HepG2 (cell line): ENCODE measurements around the gene KCNQ1OT1. TPM values are rescaled to one million over a fixed set of nuclear protein-coding genes. Genes with fewer than 3 reads are reported as not detected.

Experiments used
- ADNP ChIP-seq: sonication (generic); formaldehyde crosslinking; IDR thresholded peaks from 2 replicates; pipeline ENCODE4 v1.4.0; 2020; ENCODE audit warnings: missing genetic modification reagents
- GABPA ChIP-seq, 2 experiments: IDR thresholded peaks; 2 replicates each; pipeline ENCODE4 v1.6.1; 2011 to 2016; ENCODE audit warnings: low read depth in 2 of 2, low read length in 1 of 2, missing biosample characterization in 1 of 2, missing genetic modification characterization in 1 of 2
- HNRNPL ChIP-seq: fragments of 200-400 bp; formaldehyde crosslinking; IDR thresholded peaks from 2 replicates; pipeline ENCODE4 v1.6.1; 2017; ENCODE audit warnings: mild to moderate bottlenecking, low read depth, low read length
- IRF9 ChIP-seq: sonication (generic); formaldehyde crosslinking; IDR thresholded peaks from 2 replicates; pipeline ENCODE4 v1.8.0; 2022; ENCODE audit warnings: missing genetic modification reagents, mild to moderate bottlenecking, borderline replicate concordance
- IRX3 ChIP-seq: sonication (generic); formaldehyde crosslinking; IDR thresholded peaks from 2 replicates; pipeline ENCODE4 v1.8.1; 2023; ENCODE audit warnings: mild to moderate bottlenecking, low read depth, missing genetic modification reagents, borderline replicate concordance
- MBNL3 ChIP-seq: fragments of 250-450 bp; sonication (Bioruptor Pico); conservative IDR thresholded peaks from 2 replicates; pipeline ENCODE4 v1.8.0; 2022; ENCODE audit warnings: mild to moderate bottlenecking, inconsistent platforms
- MYPOP ChIP-seq: sonication (generic); formaldehyde crosslinking; IDR thresholded peaks from 2 replicates; pipeline ENCODE4 v1.8.1; 2023; ENCODE audit warnings: mild to moderate bottlenecking, moderate library complexity, missing genetic modification reagents
- MZF1 ChIP-seq: sonication (generic); formaldehyde crosslinking; IDR thresholded peaks from 2 replicates; pipeline ENCODE4 v1.8.1; 2023; ENCODE audit warnings: mild to moderate bottlenecking, missing genetic modification reagents, borderline replicate concordance
- PHF20 ChIP-seq: sonication (generic); formaldehyde crosslinking; IDR thresholded peaks from 2 replicates; pipeline ENCODE4 v1.5.0; 2020; ENCODE audit warnings: mild to moderate bottlenecking, missing genetic modification reagents
- PHF21A ChIP-seq: sonication (generic); formaldehyde crosslinking; IDR thresholded peaks from 2 replicates; pipeline ENCODE4 v1.5.0; 2020; ENCODE audit warnings: mild to moderate bottlenecking, missing genetic modification reagents
- PLSCR1 ChIP-seq: sonication (generic); formaldehyde crosslinking; IDR thresholded peaks from 2 replicates; pipeline ENCODE4 v1.5.0; 2020; ENCODE audit warnings: missing genetic modification reagents, mild to moderate bottlenecking, borderline replicate concordance
- SETDB1 ChIP-seq: sonication (generic); formaldehyde crosslinking; IDR thresholded peaks from 2 replicates; pipeline ENCODE4 v1.5.1; 2020; ENCODE audit warnings: missing genetic modification reagents, mild to moderate bottlenecking, borderline replicate concordance
- TOE1 ChIP-seq: sonication (generic); formaldehyde crosslinking; IDR thresholded peaks from 2 replicates; pipeline ENCODE4 v1.4.0; 2020; ENCODE audit warnings: mild to moderate bottlenecking, missing genetic modification reagents
- ZFX ChIP-seq: sonication (generic); formaldehyde crosslinking; IDR thresholded peaks from 2 replicates; pipeline ENCODE4 v1.4.0; 2020; ENCODE audit warnings: mild to moderate bottlenecking, low read depth, missing genetic modification reagents, moderate library complexity
- ZFYVE20 ChIP-seq: sonication (generic); formaldehyde crosslinking; IDR thresholded peaks from 2 replicates; pipeline ENCODE4 v1.8.0; 2023; ENCODE audit warnings: low read depth, mild to moderate bottlenecking, moderate library complexity, missing genetic modification reagents, borderline replicate concordance
- ZNF292 ChIP-seq: sonication (generic); formaldehyde crosslinking; IDR thresholded peaks from 2 replicates; pipeline ENCODE4 v1.8.1; 2022; ENCODE audit warnings: mild to moderate bottlenecking, low read depth, missing genetic modification reagents, borderline replicate concordance
- ZNF619 ChIP-seq: sonication (generic); formaldehyde crosslinking; IDR thresholded peaks from 2 replicates; pipeline ENCODE4 v1.4.0; 2020; ENCODE audit warnings: mild to moderate bottlenecking, missing genetic modification reagents
- polyA plus RNA-seq, 8 experiments: library from polyadenylated mRNA; depleted of rRNA in 3 of 8; stranded (reverse) in 7 of 8; unstranded in 1 of 8; fragments of >200 nt; fragmentation: Illumina TruSeq in 4 of 8; extraction: Trizol in 4 of 8; gene quantifications; 2 replicates each; pipeline versions ENCODE4 v1.2.1 to v1.2.3, GENCODE V29; 2011 to 2016; ENCODE audit warnings: low read depth in 4 of 8, missing spikeins in 1 of 8, mixed read lengths in 1 of 8; ENCODE audit not compliant: insufficient read depth in 1 of 8
- total RNA-seq, 5 experiments: library from RNA; depleted of rRNA; stranded (reverse); fragments of >200 nt; fragmentation: Illumina TruSeq; extraction: Trizol; gene quantifications; 2 replicates each; pipeline ENCODE4 v1.2.3, GENCODE V29; 2016; ENCODE audit warnings: low read depth in 1 of 5
- TF ChIP-seq, protein P1 (sequence below), 2 experiments: sonication (generic) in 1 of 2; formaldehyde crosslinking in 1 of 2; IDR thresholded peaks; 2 replicates each; pipeline versions ENCODE4 v1.4.0 to v1.6.1; 2018 to 2020; ENCODE audit warnings: missing genetic modification reagents in 2 of 2, borderline replicate concordance in 1 of 2, low read depth in 1 of 2, mild to moderate bottlenecking in 1 of 2, missing biosample characterization in 1 of 2
- TF ChIP-seq, protein P2 (sequence below): IDR thresholded peaks from 2 replicates; pipeline ENCODE4 v1.6.1; 2016; ENCODE audit warnings: low read depth

KCNQ1OT1 gene
- total and polyA plus RNA-seq, 2 of the 13 experiments (the other 11 are each of a cell fraction or from before 2014, with no cell fraction given), result 1.3 to 18.9 TPM

- TF ChIP-seq ZNF619 (CRISPR knock-in tag) (no peak), MBNL3 (CRISPR knock-in tag) (no peak), GABPA (IDR thresholded peaks at IDR 0.05; ENCODE audit: low read depth, low read length) (no peak), GABPA (CRISPR knock-in tag; IDR thresholded peaks at IDR 0.05; ENCODE audit: low read depth) (no peak), IRF9 (CRISPR knock-in tag) (no peak), MZF1 (CRISPR knock-in tag) (no peak), IRX3 (CRISPR knock-in tag) (no peak), HNRNPL (no peak), PHF21A (peak; percentile 47; the same call in 1 of the 2 replicates), PLSCR1 (CRISPR knock-in tag) (no peak), ZNF292 (CRISPR knock-in tag) (no peak), PHF20 (no peak), TOE1 (CRISPR knock-in tag) (no peak), ZFYVE20 (CRISPR knock-in tag) (no peak), SETDB1 (CRISPR knock-in tag) (no peak), ZFX (CRISPR knock-in tag) (peak; percentile 31; the same call in 1 of the 2 replicates), MYPOP (CRISPR knock-in tag) (no peak), ADNP (CRISPR knock-in tag) (no peak)
- TF ChIP-seq, protein P1, sequence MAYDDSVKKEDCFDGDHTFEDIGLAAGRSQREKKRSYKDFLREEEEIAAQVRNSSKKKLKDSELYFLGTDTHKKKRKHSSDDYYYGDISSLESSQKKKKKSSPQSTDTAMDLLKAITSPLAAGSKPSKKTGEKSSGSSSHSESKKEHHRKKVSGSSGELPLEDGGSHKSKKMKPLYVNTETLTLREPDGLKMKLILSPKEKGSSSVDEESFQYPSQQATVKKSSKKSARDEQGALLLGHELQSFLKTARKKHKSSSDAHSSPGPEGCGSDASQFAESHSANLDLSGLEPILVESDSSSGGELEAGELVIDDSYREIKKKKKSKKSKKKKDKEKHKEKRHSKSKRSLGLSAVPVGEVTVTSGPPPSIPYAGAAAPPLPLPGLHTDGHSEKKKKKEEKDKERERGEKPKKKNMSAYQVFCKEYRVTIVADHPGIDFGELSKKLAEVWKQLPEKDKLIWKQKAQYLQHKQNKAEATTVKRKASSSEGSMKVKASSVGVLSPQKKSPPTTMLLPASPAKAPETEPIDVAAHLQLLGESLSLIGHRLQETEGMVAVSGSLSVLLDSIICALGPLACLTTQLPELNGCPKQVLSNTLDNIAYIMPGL (CRISPR knock-in tag; IDR thresholded peaks at IDR 0.05; ENCODE audit: borderline replicate concordance in 1 of 2, low read depth in 1 of 2), result 0 out of 4 replicates have a peak, but pooled peaks of 1 of the 2 experiments have one; percentile 37
- TF ChIP-seq, protein P2, sequence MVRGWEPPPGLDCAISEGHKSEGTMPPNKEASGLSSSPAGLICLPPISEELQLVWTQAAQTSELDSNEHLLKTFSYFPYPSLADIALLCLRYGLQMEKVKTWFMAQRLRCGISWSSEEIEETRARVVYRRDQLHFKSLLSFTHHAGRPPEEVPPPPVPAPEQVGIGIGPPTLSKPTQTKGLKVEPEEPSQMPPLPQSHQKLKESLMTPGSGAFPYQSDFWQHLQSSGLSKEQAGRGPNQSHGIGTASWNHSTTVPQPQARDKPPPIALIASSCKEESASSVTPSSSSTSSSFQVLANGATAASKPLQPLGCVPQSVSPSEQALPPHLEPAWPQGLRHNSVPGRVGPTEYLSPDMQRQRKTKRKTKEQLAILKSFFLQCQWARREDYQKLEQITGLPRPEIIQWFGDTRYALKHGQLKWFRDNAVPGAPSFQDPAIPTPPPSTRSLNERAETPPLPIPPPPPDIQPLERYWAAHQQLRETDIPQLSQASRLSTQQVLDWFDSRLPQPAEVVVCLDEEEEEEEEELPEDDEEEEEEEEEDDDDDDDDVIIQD (CRISPR knock-in tag), result no peak
These were observed 7.6 kb downstream of the KCNQ1OT1 start (continued) for GRCh38 chr11:2691991-2692875.
